22Rv1 (cell line): Measurements from ENCODE around the gene SMAD6.

Experiments used
- CTCF ChIP-seq: fragments of 450-650 bp; IDR thresholded peaks from 2 replicates; pipeline ENCODE4 v1.5.1; 2017; ENCODE audit warnings: mild to moderate bottlenecking
- ZFX ChIP-seq: fragments of 450-650 bp; IDR thresholded peaks from 2 replicates; pipeline ENCODE4 v1.6.1; 2017; ENCODE audit warnings: antibody characterized with exemption, borderline replicate concordance

GRCh38 chr15:66724732-66725463, 22.9 kb downstream of the SMAD6 start:
- no peak for TF ChIP-seq CTCF
- no peak for TF ChIP-seq ZFX
